ENCODE data around the gene CEBPZ.
A peak's percentile ranks its signal among the peaks of the same experiment; 100 is the strongest.

CEBPZ gene

DNA sequence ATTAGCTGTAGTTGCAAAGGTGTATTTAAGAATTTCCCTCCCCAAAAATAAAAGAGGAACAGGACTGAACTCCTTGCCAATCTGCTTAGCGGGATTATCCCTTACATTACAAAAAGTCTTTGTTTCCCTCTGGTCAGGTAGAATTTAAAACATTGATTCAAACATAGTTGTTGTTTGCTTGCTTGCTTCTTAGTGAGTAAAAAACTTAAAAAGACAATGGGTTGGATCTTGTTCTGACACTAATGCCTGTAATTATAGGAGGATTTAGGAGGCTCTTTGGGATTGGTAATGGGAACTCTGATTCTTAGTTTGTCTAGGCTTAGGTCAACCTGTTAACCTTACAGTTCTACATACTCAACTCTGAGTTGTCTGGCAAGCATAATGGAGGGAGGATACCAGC is 38.8 kb downstream of the CEBPZ start:
- no peak overlapping the region for H3K4me3 ChIP-seq (ENCODE audit: low read length)
- DNase-seq (ENCODE audit: low read depth), result no peak
- H3K36me3 ChIP-seq (ENCODE audit: control insufficient read depth, insufficient read depth, low read length, severe bottlenecking), result no peaks in the 10 kb centered on the region
- H3K9me3 ChIP-seq (ENCODE audit: control insufficient read depth, low read length), result no peaks in the 10 kb centered on the region
- no peaks in the 10 kb centered on the region for H3K27me3 ChIP-seq (replicated peaks; ENCODE audit: control insufficient read depth, insufficient read depth, low read length)
- H3K9ac ChIP-seq (ENCODE audit: low read length), result no peak overlapping the region
- peaks cover 23% of the 10 kb centered on the region for H3K4me1 ChIP-seq (ENCODE audit: control insufficient read depth, insufficient read depth, low read length)

DNA sequence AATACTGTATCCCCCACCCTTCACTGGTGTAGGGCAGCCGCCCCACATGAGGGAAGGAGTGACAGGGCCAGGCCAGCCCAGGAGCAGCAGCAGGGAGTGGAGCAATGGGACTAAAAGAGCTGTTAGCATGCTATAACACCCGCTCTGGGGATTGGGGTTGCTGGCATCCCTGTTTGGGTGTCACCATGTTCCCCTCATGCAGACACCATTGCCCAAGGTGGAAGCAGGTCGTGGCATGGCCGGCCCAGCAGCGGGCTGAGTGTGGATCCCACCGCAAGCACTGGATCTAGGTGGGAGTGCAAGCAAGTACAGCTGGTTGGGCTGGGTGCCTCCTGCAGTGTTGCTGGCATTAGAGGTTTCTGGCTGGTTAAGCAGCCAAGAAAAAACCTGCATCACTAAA is 39.6 kb downstream of the CEBPZ start:
- Histone ChIP-seq H3K4me3 (ENCODE audit: low read length) (no peak overlapping the region), H3K9ac (ENCODE audit: low read length) (no peak overlapping the region), H3K36me3 (ENCODE audit: control insufficient read depth, insufficient read depth, low read length, severe bottlenecking) (no peaks in the 10 kb centered on the region), H3K27me3 (replicated peaks; ENCODE audit: control insufficient read depth, insufficient read depth, low read length) (no peaks in the 10 kb centered on the region), H3K9me3 (ENCODE audit: control insufficient read depth, low read length) (no peaks in the 10 kb centered on the region), H3K4me1 (ENCODE audit: control insufficient read depth, insufficient read depth, low read length) (peaks cover 17% of the 10 kb centered on the region)
- DNase-seq (ENCODE audit: low read depth), result no peak

DNA sequence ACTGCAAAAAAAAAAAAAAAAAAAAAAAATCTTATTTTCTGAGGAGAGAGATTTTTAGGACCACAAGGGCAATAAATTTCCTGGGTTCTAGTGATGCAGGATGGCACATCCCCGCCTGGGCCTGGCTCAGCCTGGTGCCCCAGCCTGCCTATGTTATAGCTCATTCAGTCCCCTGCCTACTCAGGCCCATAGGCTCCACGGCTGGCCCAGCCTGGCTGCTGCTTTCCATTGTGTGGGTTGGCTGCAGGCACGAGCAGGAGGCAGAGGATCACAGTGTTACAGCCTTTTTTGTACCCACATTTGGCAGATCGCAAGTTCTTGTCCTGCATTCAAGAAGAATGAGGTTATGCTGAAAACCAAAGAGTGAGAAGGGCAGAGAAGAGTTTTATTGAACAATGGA is 40.1 kb downstream of the CEBPZ start:
- DNase-seq (ENCODE audit: low read depth), result no peak
- Histone ChIP-seq H3K36me3 (ENCODE audit: control insufficient read depth, insufficient read depth, low read length, severe bottlenecking) (no peaks in the 10 kb centered on the region), H3K27me3 (replicated peaks; ENCODE audit: control insufficient read depth, insufficient read depth, low read length) (no peaks in the 10 kb centered on the region), H3K9me3 (ENCODE audit: control insufficient read depth, low read length) (no peaks in the 10 kb centered on the region), H3K4me1 (ENCODE audit: control insufficient read depth, insufficient read depth, low read length) (peaks cover 17% of the 10 kb centered on the region), H3K4me3 (ENCODE audit: low read length) (no peak overlapping the region), H3K9ac (ENCODE audit: low read length) (no peak overlapping the region)

DNA sequence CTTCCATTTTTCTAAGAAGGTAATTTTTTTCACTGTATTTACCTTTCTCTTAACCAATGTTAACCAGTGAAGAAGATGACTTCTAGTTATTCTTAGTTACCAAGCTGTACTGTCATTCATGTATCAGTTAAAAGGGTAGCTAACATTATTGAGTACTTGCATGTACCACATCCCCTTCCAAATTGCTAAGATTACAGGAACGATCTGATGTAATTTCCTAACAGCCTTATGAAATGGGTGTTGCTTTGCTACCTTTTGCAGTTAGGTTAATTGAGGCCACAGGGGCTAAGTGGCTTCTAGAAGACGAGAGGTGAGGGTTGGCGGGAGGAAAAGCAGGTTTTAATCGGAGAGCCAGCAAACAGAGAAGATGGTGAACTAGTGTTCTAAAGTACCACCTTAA is 41.1 kb downstream of the CEBPZ start:
- Histone ChIP-seq H3K9ac (ENCODE audit: low read length) (no peak overlapping the region), H3K27me3 (replicated peaks; ENCODE audit: control insufficient read depth, insufficient read depth, low read length) (no peaks in the 10 kb centered on the region), H3K9me3 (ENCODE audit: control insufficient read depth, low read length) (no peaks in the 10 kb centered on the region), H3K4me1 (ENCODE audit: control insufficient read depth, insufficient read depth, low read length) (peaks cover 17% of the 10 kb centered on the region), H3K4me3 (ENCODE audit: low read length) (no peak overlapping the region), H3K36me3 (ENCODE audit: control insufficient read depth, insufficient read depth, low read length, severe bottlenecking) (no peaks in the 10 kb centered on the region)
- no peak for DNase-seq (ENCODE audit: low read depth)

DNA sequence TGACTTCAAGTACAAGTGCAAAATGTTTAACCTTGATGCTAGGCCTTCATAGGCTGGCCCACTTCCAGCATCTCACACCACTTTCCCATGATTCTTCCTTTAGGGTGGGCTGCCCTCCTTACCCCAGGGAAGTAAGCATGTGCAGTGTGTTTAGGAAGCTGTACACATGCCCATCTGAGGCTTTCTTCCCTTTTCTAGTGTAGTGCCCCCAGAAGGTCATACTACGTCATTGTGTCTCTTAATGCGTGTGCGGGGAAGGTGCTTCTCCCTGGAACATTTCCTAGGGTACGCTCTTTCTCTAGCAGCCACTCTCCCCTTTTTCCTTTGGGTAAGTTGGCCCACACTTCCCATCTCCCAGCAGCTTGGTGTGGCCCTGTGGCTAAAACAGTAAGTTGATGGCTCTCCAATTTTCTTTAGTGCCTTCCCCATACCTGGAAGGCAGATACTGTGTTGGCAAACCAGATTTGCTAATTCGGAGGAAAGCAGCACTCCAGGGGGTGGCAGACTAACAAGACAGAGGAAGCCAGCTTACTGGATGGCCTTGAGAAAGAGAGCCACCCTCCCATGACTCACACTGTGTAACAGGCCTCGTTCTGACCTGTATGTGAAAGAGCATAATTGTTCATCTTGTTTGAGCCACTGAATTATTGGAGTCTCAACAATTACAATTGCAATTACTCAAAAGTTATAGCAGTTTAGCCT is 41.8 kb downstream of the CEBPZ start:
- Histone ChIP-seq H3K9ac (ENCODE audit: low read length) (no peak overlapping the region), H3K4me3 (ENCODE audit: low read length) (no peak overlapping the region), H3K4me1 (ENCODE audit: control insufficient read depth, insufficient read depth, low read length) (peaks cover 17% of the 10 kb centered on the region), H3K9me3 (ENCODE audit: control insufficient read depth, low read length) (no peaks in the 10 kb centered on the region), H3K27me3 (replicated peaks; ENCODE audit: control insufficient read depth, insufficient read depth, low read length) (no peaks in the 10 kb centered on the region), H3K36me3 (ENCODE audit: control insufficient read depth, insufficient read depth, low read length, severe bottlenecking) (no peaks in the 10 kb centered on the region)
- peak; percentile 73 for DNase-seq (ENCODE audit: low read depth)

DNA sequence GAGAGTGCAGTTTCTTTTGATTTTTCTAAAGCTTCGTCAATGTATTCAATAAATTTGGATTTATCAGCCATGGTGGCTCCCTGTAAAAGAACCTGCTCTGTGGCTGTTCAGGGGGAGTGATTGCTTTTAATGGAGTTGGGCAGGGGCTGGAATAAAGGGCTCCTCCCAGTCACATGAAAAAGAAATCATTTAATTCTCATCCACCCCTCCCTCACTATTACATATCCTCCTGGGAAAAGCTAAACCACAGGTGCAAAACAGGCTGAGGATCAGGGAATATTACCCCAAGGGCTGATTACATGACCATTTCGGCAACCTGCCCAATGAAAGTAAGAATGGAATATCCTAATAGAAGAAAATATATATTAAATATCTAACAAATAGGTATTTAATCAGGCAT is 42.8 kb downstream of the CEBPZ start, which contains the start of gene SULT6B1:
TSS of gene SULT6B1 (minus strand) at position 101 of the 400 bp plus-strand sequence. CDS start at position 71, 30 bp downstream.
- peaks cover 17% of the 10 kb centered on the region for H3K4me1 ChIP-seq (ENCODE audit: control insufficient read depth, insufficient read depth, low read length)
- no peak within 1 kb of the TSS for H3K9ac ChIP-seq (ENCODE audit: low read length)
- H3K27me3 ChIP-seq (replicated peaks; ENCODE audit: control insufficient read depth, insufficient read depth, low read length), result no peaks in the 10 kb centered on the region
- no peaks in the 10 kb centered on the region for H3K36me3 ChIP-seq (ENCODE audit: control insufficient read depth, insufficient read depth, low read length, severe bottlenecking)
- no peak for DNase-seq (ENCODE audit: low read depth)
- H3K9me3 ChIP-seq (ENCODE audit: control insufficient read depth, low read length), result no peaks in the 10 kb centered on the region
- no peak within 1 kb of the TSS for H3K4me3 ChIP-seq (ENCODE audit: low read length)

DNA sequence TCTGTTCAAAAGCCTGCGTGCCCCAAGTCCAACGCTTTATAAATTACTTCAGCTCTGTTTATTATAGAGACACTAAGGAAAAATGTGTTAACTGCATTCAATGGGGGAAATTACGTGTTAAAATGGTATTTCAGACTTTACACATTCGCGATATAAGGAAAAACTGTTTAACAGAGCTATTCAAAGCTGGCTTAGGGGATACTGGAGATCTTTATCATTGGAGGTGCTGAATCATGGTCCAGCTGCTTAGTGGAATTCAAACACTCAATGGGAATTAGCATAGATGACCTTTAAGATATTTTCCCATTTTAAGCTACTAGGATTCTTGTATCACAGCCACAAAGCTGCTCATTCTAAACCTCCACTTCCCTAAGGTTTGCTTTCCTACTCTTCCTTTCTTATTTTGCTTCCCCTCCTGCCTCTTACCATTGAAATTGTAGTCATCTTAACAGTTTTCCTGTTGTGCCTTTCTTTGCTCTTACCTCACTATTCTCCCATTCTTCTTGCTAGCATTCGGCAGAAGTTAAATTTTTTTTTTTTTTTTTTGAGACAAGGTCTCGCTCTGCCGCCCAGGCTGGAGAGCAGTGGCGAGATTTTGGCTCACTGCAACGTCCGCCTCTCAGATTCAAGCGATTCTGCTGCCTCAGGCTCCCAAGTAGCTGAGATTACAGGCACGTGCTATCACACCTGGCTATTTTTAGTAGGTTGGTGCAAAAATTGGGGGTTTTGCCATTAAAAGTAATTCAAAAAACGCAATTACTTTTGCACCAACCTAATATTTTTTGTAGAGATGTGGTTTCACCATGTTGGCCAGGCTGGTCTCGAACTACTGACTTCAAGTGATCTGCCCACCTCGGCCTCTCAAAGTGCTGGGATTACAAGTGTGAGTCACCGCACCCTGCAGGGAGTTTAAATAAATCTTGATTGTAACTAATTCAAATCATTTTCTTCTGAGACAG is 49.4 kb downstream of the CEBPZ start:
- no peaks in the 10 kb centered on the region for H3K9me3 ChIP-seq (ENCODE audit: control insufficient read depth, low read length)
- H3K9ac ChIP-seq (ENCODE audit: low read length), result no peak overlapping the region
- no peaks in the 10 kb centered on the region for H3K27me3 ChIP-seq (replicated peaks; ENCODE audit: control insufficient read depth, insufficient read depth, low read length)
- peak; percentile 36 for DNase-seq (ENCODE audit: low read depth)
- peaks cover 12% of the 10 kb centered on the region for H3K4me1 ChIP-seq (ENCODE audit: control insufficient read depth, insufficient read depth, low read length)
- H3K4me3 ChIP-seq (ENCODE audit: low read length), result no peak overlapping the region
- no peaks in the 10 kb centered on the region for H3K36me3 ChIP-seq (ENCODE audit: control insufficient read depth, insufficient read depth, low read length, severe bottlenecking)

DNA sequence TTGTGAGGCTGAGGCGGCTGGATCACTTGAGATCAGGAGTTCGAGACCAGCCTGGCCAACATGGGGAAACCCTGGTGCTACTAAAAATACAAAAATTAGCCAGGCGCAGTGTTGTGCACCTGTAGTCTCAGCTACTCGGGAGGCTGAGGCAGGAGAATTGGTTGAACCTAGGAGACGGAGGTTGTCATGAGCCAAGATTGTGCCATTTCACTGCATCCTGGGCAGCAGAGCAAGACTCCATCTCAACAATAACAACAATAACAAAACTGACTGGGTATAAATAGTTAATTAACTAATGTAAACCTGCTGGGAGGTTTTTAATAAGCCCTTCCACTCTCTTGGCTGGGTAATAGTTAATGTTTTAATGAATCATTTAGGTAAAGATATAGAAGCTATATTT is 50.8 kb downstream of the CEBPZ start:
- H3K4me3 ChIP-seq (ENCODE audit: low read length), result no peak overlapping the region
- no peaks in the 10 kb centered on the region for H3K9me3 ChIP-seq (ENCODE audit: control insufficient read depth, low read length)
- no peaks in the 10 kb centered on the region for H3K36me3 ChIP-seq (ENCODE audit: control insufficient read depth, insufficient read depth, low read length, severe bottlenecking)
- DNase-seq (ENCODE audit: low read depth), result no peak
- H3K4me1 ChIP-seq (ENCODE audit: control insufficient read depth, insufficient read depth, low read length), result peaks cover 12% of the 10 kb centered on the region
- H3K9ac ChIP-seq (ENCODE audit: low read length), result no peak overlapping the region
- H3K27me3 ChIP-seq (replicated peaks; ENCODE audit: control insufficient read depth, insufficient read depth, low read length), result no peaks in the 10 kb centered on the region

DNA sequence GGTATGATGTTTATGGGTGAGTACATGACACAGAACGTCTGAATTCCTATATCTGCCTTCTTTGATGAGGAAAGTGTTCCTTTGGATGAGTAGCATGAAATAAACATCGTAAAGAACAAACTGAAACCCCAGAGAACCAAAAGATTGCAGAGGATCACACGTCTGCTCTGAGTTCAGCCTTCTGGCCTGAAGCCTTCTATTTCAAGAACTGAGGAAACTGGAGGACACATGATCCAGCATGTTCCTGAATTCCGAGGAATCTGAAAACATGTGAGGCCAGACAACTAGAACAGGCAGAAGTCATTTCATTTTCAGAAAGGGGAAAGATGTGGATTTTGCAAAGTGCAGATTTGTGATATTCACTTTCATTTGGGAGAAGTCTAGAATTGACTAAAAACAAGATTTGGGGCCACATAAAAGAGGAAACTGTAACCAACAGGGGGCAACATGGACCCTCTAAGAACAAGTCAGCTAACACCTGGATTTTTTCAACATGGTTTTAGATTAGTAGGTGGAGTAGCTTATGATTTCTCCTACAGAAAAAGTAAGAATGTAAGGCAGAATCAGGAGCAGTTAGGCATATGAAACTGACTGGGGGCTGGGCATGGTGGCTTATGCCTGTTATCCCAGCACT is 51.3 kb downstream of the CEBPZ start:
- H3K9me3 ChIP-seq (ENCODE audit: control insufficient read depth, low read length), result no peaks in the 10 kb centered on the region
- H3K9ac ChIP-seq (ENCODE audit: low read length), result peak overlapping the region; percentile 31
- DNase-seq (ENCODE audit: low read depth), result peak; percentile 68
- H3K4me1 ChIP-seq (ENCODE audit: control insufficient read depth, insufficient read depth, low read length), result peaks cover 12% of the 10 kb centered on the region
- no peaks in the 10 kb centered on the region for H3K36me3 ChIP-seq (ENCODE audit: control insufficient read depth, insufficient read depth, low read length, severe bottlenecking)
- peak overlapping the region; percentile 23 for H3K4me3 ChIP-seq (ENCODE audit: low read length)
- no peaks in the 10 kb centered on the region for H3K27me3 ChIP-seq (replicated peaks; ENCODE audit: control insufficient read depth, insufficient read depth, low read length)

DNA sequence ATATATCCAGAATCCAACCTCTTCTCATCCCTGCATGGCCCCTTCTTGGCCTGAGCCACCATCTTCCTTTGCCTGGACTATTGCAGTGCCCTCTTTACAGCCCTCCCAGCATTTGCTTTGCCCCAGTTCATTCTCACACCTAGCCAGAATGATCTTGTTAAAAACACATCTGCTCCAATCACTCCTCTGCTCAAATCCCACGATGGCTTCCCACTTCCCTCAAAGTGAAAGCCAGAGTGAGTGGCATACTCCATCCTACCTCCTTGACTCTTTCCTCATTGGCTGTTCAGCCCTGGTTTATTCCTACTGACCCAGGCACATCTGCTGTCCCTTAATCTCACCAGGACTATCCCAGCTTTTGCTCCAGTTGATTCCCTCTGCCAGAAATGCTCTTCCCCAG is 57.7 kb downstream of the CEBPZ start:
- Histone ChIP-seq H3K4me3 (ENCODE audit: low read length) (no peak overlapping the region), H3K36me3 (ENCODE audit: control insufficient read depth, insufficient read depth, low read length, severe bottlenecking) (no peaks in the 10 kb centered on the region), H3K27me3 (replicated peaks; ENCODE audit: control insufficient read depth, insufficient read depth, low read length) (no peaks in the 10 kb centered on the region), H3K9me3 (ENCODE audit: control insufficient read depth, low read length) (no peaks in the 10 kb centered on the region), H3K9ac (ENCODE audit: low read length) (no peak overlapping the region), H3K4me1 (ENCODE audit: control insufficient read depth, insufficient read depth, low read length) (no peaks in the 10 kb centered on the region)
- no peak for DNase-seq (ENCODE audit: low read depth)

DNA sequence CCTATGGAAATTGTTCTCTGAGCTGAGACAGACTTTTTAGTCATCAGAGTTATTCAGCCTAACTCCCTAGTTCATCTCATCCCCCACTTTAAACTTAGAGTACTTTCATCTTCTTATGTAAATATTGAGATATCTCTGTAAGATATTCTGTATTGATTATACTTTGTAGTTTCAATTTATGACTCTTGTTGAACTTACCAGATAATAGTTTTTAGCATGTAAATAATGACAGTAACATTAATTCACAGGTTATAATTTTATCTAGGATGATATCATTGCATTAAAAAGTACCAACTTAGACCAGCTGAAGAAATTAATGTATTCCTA is 59.8 kb downstream of the CEBPZ start:
- Histone ChIP-seq H3K4me1 (ENCODE audit: control insufficient read depth, insufficient read depth, low read length) (peaks cover 3% of the 10 kb centered on the region), H3K36me3 (ENCODE audit: control insufficient read depth, insufficient read depth, low read length, severe bottlenecking) (no peaks in the 10 kb centered on the region), H3K27me3 (replicated peaks; ENCODE audit: control insufficient read depth, insufficient read depth, low read length) (no peaks in the 10 kb centered on the region), H3K9me3 (ENCODE audit: control insufficient read depth, low read length) (no peaks in the 10 kb centered on the region), H3K4me3 (ENCODE audit: low read length) (no peak overlapping the region), H3K9ac (ENCODE audit: low read length) (no peak overlapping the region)
- no peak for DNase-seq (ENCODE audit: low read depth)

Data from adipocyte (in vitro differentiated cells).